Uterus (tissue), 4 donors: ENCODE results near the gene ATP5PD. TPM values are rescaled to one million over a fixed set of nuclear protein-coding genes. Genes with fewer than 3 reads are reported as not detected.

Source experiments
- DNase-seq, 2 donors: peaks; one replicate each; pipeline ENCODE4 v3.0.0-alpha.2; 2019 to 2020
- H3K27ac ChIP-seq, 2 donors: fragments of 200-600 bp; sonication (generic); 1 replicate in 1 of 2; 2 replicates in 1 of 2; pipeline ENCODE4 v1.5.1; 2016 to 2018
- H3K27me3 ChIP-seq, 2 donors: fragments of 200-600 bp; sonication (generic); one replicate each; pipeline ENCODE4 v1.5.1; 2018 to 2019; ENCODE audit warnings: control low read depth in 1 of 2
- H3K36me3 ChIP-seq, 2 donors: fragments of 200-600 bp; sonication (generic); one replicate each; pipeline ENCODE4 v1.5.1; 2019; ENCODE audit warnings: control low read depth in 1 of 2
- H3K4me1 ChIP-seq, 2 donors: fragments of 200-600 bp; sonication (generic); one replicate each; pipeline ENCODE4 v1.5.1; 2018 to 2019; ENCODE audit warnings: control low read depth in 1 of 2
- H3K4me3 ChIP-seq, 2 donors: fragments of 200-600 bp; sonication (generic); 1 replicate in 1 of 2; 2 replicates in 1 of 2; pipeline ENCODE4 v1.5.1; 2018 to 2019; ENCODE audit warnings: mild to moderate bottlenecking in 1 of 2
- H3K9me3 ChIP-seq, 2 donors: fragments of 200-600 bp; sonication (generic); one replicate each; pipeline ENCODE4 v1.5.1; 2019; ENCODE audit warnings: control low read depth in 1 of 2
- POLR2A ChIP-seq, 2 donors: fragments of 450-650 bp; IDR thresholded peaks; one replicate each; pipeline ENCODE4 v1.6.1; 2016; ENCODE audit warnings: antibody characterized with exemption in 2 of 2, mild to moderate bottlenecking in 1 of 2, moderate library complexity in 1 of 2
- intact Hi-C: fragments of 100-400 bp; cut with DNase I; formaldehyde crosslinking; loops from one replicate; pipeline ENCODE4 v1.15.1; 2023; ENCODE audit warnings: low total_unique reads
- total RNA-seq, 4 donors: library from RNA; depleted of rRNA in 3 of 4; stranded (reverse); fragments of >200 nt in 3 of 4; gene quantifications; one replicate each; pipeline versions ENCODE4 v1.1.0 to v1.2.4, GENCODE V29; 2014 to 2023
- TF ChIP-seq, protein P1 (sequence below), 4 experiments: fragments of 200-600 bp in 2 of 4; fragments of 450-650 bp in 2 of 4; sonication (generic) in 2 of 4; IDR thresholded peaks; one replicate each; pipeline ENCODE4 v1.5.1; 2016 to 2019; ENCODE audit warnings: antibody characterized with exemption in 4 of 4, mild to moderate bottlenecking in 2 of 4, moderate library complexity in 1 of 4
- donor health status: DM: yes; HTN: yes; CAD: no.

Gene ATP5PD
- 100 to 1,000 TPM; 117 to 282 (median 168) TPM for total RNA-seq

DNA sequence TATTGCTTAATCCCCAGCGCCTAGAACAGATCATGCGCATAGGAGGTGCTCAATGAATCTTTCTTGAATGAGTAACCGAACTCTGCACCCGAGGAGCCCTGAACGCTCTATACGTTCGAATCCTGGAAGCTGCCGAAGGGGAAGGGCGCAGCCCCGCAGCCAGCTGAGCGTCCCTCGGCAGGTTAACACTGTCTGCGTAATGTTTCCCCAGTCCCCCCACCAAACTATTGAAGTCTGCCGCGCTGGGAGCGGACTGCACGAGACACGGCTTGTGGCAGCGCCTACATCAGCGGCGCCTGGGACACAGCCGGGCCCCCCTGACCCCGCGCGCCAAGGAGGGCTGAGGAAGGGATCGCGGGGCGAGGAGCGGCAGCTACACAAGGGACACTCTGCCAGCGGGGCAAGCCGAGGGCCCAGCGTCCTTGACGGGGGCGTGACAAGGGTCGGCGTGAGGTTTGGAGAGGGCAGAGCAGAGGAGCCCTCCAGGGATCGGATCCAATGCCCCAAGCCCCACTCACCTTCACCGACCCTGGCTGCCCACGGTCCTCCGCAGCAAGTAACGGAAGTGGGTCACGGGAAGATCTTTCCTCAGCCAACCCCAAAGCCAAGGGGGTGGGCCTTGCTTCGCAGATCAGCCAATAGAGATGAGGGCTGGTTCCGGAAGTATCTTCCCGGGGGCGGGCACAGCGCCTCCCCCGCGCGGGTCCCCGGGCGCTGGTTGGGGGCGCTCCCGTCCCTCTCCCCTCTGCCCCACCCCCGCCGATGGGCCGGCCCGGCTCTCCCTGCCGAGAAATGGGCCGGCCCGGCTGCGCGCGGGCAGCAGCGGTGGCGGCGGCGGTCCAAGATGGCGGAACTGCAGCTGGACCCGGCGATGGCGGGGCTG is at the start of gene ATP5PD, which contains the start of gene KCTD2:
ATP5PD (minus strand) TSS at position 563 of the 883 bp plus-strand sequence. CDS start 4,319 bp downstream, outside the sequence.
KCTD2 (plus strand) TSS at position 819 of the 883 bp plus-strand sequence; CDS start at position 845, 26 bp downstream.
- H3K4me1 ChIP-seq = peaks cover 0 to 7% of the 10 kb centered on the region in 2 donors
- no peaks in the 10 kb centered on the region for H3K27me3 ChIP-seq
- TF ChIP-seq, protein P1, sequence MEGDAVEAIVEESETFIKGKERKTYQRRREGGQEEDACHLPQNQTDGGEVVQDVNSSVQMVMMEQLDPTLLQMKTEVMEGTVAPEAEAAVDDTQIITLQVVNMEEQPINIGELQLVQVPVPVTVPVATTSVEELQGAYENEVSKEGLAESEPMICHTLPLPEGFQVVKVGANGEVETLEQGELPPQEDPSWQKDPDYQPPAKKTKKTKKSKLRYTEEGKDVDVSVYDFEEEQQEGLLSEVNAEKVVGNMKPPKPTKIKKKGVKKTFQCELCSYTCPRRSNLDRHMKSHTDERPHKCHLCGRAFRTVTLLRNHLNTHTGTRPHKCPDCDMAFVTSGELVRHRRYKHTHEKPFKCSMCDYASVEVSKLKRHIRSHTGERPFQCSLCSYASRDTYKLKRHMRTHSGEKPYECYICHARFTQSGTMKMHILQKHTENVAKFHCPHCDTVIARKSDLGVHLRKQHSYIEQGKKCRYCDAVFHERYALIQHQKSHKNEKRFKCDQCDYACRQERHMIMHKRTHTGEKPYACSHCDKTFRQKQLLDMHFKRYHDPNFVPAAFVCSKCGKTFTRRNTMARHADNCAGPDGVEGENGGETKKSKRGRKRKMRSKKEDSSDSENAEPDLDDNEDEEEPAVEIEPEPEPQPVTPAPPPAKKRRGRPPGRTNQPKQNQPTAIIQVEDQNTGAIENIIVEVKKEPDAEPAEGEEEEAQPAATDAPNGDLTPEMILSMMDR (IDR thresholded peaks at IDR 0.05) = peak in 1 of 4 experiments; percentile 25
- TF ChIP-seq POLR2A (IDR thresholded peaks at IDR 0.05) = peak; percentile 68 to 92
- H3K36me3 ChIP-seq = no peaks in the 10 kb centered on the region
- H3K9me3 ChIP-seq = no peaks in the 10 kb centered on the region
- peak within 1 kb of the TSS; percentile 65 to 99 for H3K4me3 ChIP-seq
- DNase-seq = peak; percentile 96 to 98
- intact Hi-C loops = no loop called here
- H3K27ac ChIP-seq = peak within 1 kb of the TSS; percentile 89 to 92

DNA sequence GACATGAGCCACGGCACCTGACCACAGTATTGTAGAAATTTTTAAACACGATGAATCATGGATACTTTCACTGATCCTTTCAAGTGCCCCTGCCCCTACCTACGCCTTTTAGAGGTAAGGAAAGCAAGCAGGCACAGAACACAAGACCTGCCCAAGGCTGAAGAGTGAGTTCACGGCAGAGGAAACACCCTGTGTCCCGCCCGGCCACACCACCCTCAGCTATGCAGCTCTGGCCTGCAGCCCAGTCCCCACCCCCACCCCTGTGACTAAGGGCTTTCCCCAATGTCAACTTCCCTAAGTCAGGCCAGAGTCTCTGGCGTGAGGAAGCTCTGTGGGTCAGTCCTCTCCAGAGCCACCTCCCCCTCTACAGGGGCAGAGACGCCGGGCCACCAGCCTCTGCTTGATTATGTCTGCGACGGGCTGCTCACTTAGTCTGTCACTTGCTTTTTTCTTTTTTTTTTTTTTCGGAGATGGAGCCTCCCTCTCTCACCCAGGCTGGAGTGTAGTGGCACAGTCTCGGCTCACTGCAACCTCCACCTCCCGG is 49.4 kb upstream of the ATP5PD start:
- Histone ChIP-seq H3K9me3 (no peaks in the 10 kb centered on the region), H3K27me3 (no peaks in the 10 kb centered on the region), H3K36me3 (no peaks in the 10 kb centered on the region), H3K27ac (no peak overlapping the region), H3K4me3 (no peak overlapping the region), H3K4me1 (no peaks in the 10 kb centered on the region)
- DNase-seq = no peak
- no peak for TF ChIP-seq POLR2A (IDR thresholded peaks at IDR 0.05)
- TF ChIP-seq, protein P1 (IDR thresholded peaks at IDR 0.05) = no peak
- intact Hi-C loops = no loop called here

DNA sequence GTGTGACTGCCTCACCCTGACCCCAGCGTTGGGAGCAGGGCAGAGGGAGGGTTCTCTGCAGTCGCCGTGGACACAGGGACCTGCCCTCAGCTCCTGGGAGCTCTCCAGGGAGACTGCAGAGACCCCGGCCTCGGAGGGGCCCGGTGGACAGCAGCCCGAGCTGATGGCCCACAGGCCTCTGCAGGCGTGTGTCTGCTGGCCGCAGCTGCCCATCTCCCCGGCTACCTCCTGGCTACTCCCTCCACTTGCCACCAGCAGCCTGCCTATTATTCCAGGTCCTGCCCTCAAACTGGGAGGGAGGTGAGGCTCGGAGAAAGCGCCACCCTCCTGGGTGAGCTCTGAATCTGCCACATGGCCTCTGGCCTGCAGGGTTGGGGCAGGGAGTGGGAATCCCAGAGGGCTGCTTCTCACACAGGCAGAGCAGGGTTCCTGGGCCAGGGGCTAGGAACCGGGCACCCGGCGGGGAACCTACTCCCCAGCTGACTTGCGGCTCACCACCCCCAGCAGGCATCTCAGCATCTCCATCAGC is 48.2 kb upstream of the ATP5PD start:
- intact Hi-C loops = no loop called here
- no peaks in the 10 kb centered on the region for H3K9me3 ChIP-seq
- H3K4me1 ChIP-seq = no peaks in the 10 kb centered on the region
- no peaks in the 10 kb centered on the region for H3K36me3 ChIP-seq
- no peak overlapping the region for H3K27ac ChIP-seq
- no peaks in the 10 kb centered on the region for H3K27me3 ChIP-seq
- no peak overlapping the region for H3K4me3 ChIP-seq
- TF ChIP-seq, protein P1 (IDR thresholded peaks at IDR 0.05) = no peak
- TF ChIP-seq POLR2A (IDR thresholded peaks at IDR 0.05) = no peak
- no peak for DNase-seq

DNA sequence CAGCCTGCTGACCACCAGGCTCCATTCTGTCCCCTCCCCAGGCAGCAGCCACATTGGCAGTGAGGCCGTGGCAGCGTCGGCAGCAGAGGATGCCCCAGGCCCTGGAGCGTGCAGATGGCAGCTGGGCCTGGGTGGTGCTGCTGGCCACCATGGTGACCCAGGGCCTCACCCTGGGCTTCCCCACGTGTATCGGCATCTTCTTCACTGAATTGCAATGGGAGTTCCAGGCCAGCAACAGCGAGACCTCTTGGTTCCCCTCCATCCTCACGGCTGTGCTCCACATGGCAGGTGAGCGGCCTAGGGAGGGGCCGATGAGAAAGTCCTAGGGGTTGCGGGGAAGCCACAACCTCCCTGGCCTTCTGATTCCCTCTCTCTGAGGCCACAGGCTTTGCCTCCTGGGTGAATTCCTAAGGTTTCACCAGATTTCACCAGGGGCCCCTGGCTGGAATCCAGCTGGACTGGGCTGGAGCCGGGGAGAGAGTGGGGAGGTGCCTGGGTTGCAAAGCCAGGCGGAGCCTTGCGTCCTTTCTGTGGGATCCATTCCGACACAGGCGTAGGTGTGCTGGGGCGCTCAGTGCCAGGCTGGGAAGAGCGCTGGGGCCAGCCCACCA is 46.9 kb upstream of the ATP5PD start:
- peaks cover 0 to 2% of the 10 kb centered on the region in 2 donors for H3K4me1 ChIP-seq
- no peak for DNase-seq
- H3K36me3 ChIP-seq = no peaks in the 10 kb centered on the region
- intact Hi-C loops = no loop called here
- no peaks in the 10 kb centered on the region for H3K27me3 ChIP-seq
- H3K9me3 ChIP-seq = no peaks in the 10 kb centered on the region
- no peak overlapping the region for H3K4me3 ChIP-seq
- no peak overlapping the region for H3K27ac ChIP-seq
- TF ChIP-seq POLR2A (IDR thresholded peaks at IDR 0.05) = no peak
- TF ChIP-seq, protein P1 (IDR thresholded peaks at IDR 0.05) = no peak
